Smooth muscle cell (in vitro differentiated cells): ENCODE measurements around the gene OPA3. TPM values are rescaled to one million over a fixed set of nuclear protein-coding genes. Genes with fewer than 3 reads are reported as not detected.
A peak's percentile ranks its signal among the peaks of the same experiment; 100 is the strongest.

Experiments
- DNase-seq: peaks from one replicate; lab custom pipeline; 2025; ENCODE audit not compliant: unreplicated experiment; lab: John Stamatoyannopoulos, UW
- H2AFZ ChIP-seq: fragments of 200-600 bp; sonication (generic); 2 replicates; pipeline ENCODE4 v1.6.0; 2016; ENCODE audit warnings: antibody characterized with exemption, low read depth, mild to moderate bottlenecking
- H3F3A ChIP-seq: fragments of 200-600 bp; sonication (generic); 2 replicates; pipeline ENCODE4 v1.6.0; 2017; ENCODE audit warnings: antibody characterized with exemption, low read depth
- H3K27ac ChIP-seq: fragments of 200-600 bp; sonication (generic); 2 replicates; pipeline ENCODE4 v1.5.1; 2016; ENCODE audit warnings: low read depth, mild to moderate bottlenecking
- H3K27me3 ChIP-seq: fragments of 200-600 bp; sonication (generic); 2 replicates; pipeline ENCODE4 v1.6.1; 2016; ENCODE audit warnings: low read depth, mild to moderate bottlenecking
- H3K36me3 ChIP-seq: fragments of 200-600 bp; sonication (generic); 2 replicates; pipeline ENCODE4 v1.5.1; 2016; ENCODE audit warnings: low read depth
- H3K4me1 ChIP-seq: fragments of 200-600 bp; sonication (generic); 2 replicates; pipeline ENCODE4 v1.5.1; 2016; ENCODE audit warnings: low read depth
- H3K4me2 ChIP-seq: fragments of 200-600 bp; sonication (generic); 2 replicates; pipeline ENCODE4 v1.6.0; 2016; ENCODE audit warnings: mild to moderate bottlenecking
- H3K4me3 ChIP-seq: fragments of 200-600 bp; sonication (generic); 2 replicates; pipeline ENCODE4 v1.5.1; 2016; ENCODE audit warnings: mild to moderate bottlenecking
- H3K79me2 ChIP-seq: fragments of 200-600 bp; sonication (generic); 2 replicates; pipeline ENCODE4 v1.6.0; 2016; ENCODE audit warnings: low read depth, mild to moderate bottlenecking
- H3K9ac ChIP-seq: fragments of 200-600 bp; sonication (generic); 2 replicates; pipeline ENCODE4 v1.6.0; 2016; ENCODE audit warnings: low read depth
- H3K9me3 ChIP-seq: fragments of 200-600 bp; sonication (generic); replicated peaks from 2 replicates; pipeline ENCODE4 v1.5.1; 2016; ENCODE audit warnings: low read depth
- H4K20me1 ChIP-seq: fragments of 200-600 bp; sonication (generic); 2 replicates; pipeline ENCODE4 v1.6.0; 2016; ENCODE audit warnings: low read depth
- CTCF ChIP-seq: fragments of 200-600 bp; sonication (generic); IDR thresholded peaks from 2 replicates; pipeline ENCODE4 v1.5.1; 2017; ENCODE audit warnings: borderline replicate concordance, mild to moderate bottlenecking, antibody characterized with exemption; ENCODE audit not compliant: insufficient read depth, poor library complexity, severe bottlenecking
- WGBS: methylation state at CpG from one replicate; pipeline ENCODE4 v1.1.7; 2016; ENCODE audit warnings: low lambda C conversion rate; 5-methylcytosine and 5-hydroxymethylcytosine counted together
- polyA plus RNA-seq: library from polyadenylated mRNA; unstranded; fragments of >200 nt; fragmentation: Nextera tagmentation; extraction: Ambion mirVana; gene quantifications from 2 replicates; pipeline ENCODE4 v1.2.1, GENCODE V29; 2016
- total RNA-seq: library from RNA; depleted of rRNA; stranded (reverse); fragments of >200 nt; gene quantifications from 2 replicates; pipeline ENCODE4 v1.2.3, GENCODE V29; 2014

OPA3 gene
- total and polyA plus RNA-seq, 2 experiments from 2014 or later = 8.8 to 10.3 TPM

GRCh38 chr19:45506989-45507871 lies 77.4 kb downstream of the OPA3 start, which contains the start of gene VASP:
Gene VASP, plus strand, starts transcription at chr19:45507479. Its CDS starts 293 bp downstream, at chr19:45507772.
- H3K9me3 ChIP-seq = no peaks in the 10 kb centered on the region
- H3K4me3 ChIP-seq = peak within 1 kb of the TSS; percentile 98
- no peaks in the 10 kb centered on the region for H3K4me1 ChIP-seq
- H3K9ac ChIP-seq = peak within 1 kb of the TSS; percentile 72
- DNase-seq = peak; percentile 51
- H3F3A ChIP-seq = peaks cover 16% of the 10 kb centered on the region
- no peak for TF ChIP-seq CTCF
- H3K27me3 ChIP-seq = no peaks in the 10 kb centered on the region
- H3K36me3 ChIP-seq = no peaks in the 10 kb centered on the region
- H3K27ac ChIP-seq = peak within 1 kb of the TSS; percentile 92
- H4K20me1 ChIP-seq = peaks cover 30% of the 10 kb centered on the region
- H3K4me2 ChIP-seq = peak within 1 kb of the TSS; percentile 87
- peak within 1 kb of the TSS; percentile 52 for H2AFZ ChIP-seq
- under 1% methylated on average over 47 of the region's 65 CpGs for WGBS
- peaks cover 50% of the 10 kb centered on the region for H3K79me2 ChIP-seq

- Histone ChIP-seq H3K4me1 (no peaks in the 10 kb centered on the region), H3K4me2 (peak overlapping the region; percentile 87), H4K20me1 (peaks cover 22% of the 10 kb centered on the region), H3K27me3 (no peaks in the 10 kb centered on the region), H3K79me2 (peaks cover 42% of the 10 kb centered on the region), H3K9ac (peak overlapping the region; percentile 72), H2AFZ (no peak overlapping the region), H3K36me3 (no peaks in the 10 kb centered on the region), H3F3A (peaks cover 16% of the 10 kb centered on the region), H3K27ac (peak overlapping the region; percentile 92), H3K4me3 (peak overlapping the region; percentile 98), H3K9me3 (no peaks in the 10 kb centered on the region)
- 9% methylated on average over 20 of the region's 47 CpGs for WGBS
- DNase-seq = peak; percentile 96
- peak; percentile 28 for TF ChIP-seq CTCF
These were observed 78.2 kb downstream of the OPA3 start for GRCh38 chr19:45506246-45506988.

- Histone ChIP-seq H2AFZ (no peak overlapping the region), H3K4me3 (peak overlapping the region; percentile 98), H3K4me2 (peak overlapping the region; percentile 87), H3K9me3 (no peaks in the 10 kb centered on the region), H3K4me1 (no peaks in the 10 kb centered on the region), H3K79me2 (peaks cover 37% of the 10 kb centered on the region), H3K9ac (peak overlapping the region; percentile 72), H3F3A (peaks cover 16% of the 10 kb centered on the region), H3K36me3 (no peaks in the 10 kb centered on the region), H3K27ac (peak overlapping the region; percentile 92), H4K20me1 (peaks cover 17% of the 10 kb centered on the region), H3K27me3 (no peaks in the 10 kb centered on the region)
- DNase-seq = no peak
- 73% methylated on average over 5 of the region's 5 CpGs for WGBS
- no peak for TF ChIP-seq CTCF
These were observed 78.7 kb downstream of the OPA3 start for GRCh38 chr19:45505996-45506245.
